ENCODE results near the gene OR7D4. TPM values are rescaled to one million over a fixed set of nuclear protein-coding genes. Genes with fewer than 3 reads are reported as not detected.
"Not testable (repeated sequence)": the region's sequence is repeated elsewhere in the genome, so short reads cannot be mapped to it uniquely, and the experiment has no call there.

Gene OR7D4
- not detected for polyA plus RNA-seq (ENCODE audit: insufficient read length)

GRCh38 chr19:9219489-9219888 lies at the start of gene OR7D4:
Gene OR7D4, minus strand, starts transcription at chr19:9219589. Its CDS starts 4,752 bp downstream, at chr19:9214837.
- no peak for DNase-seq

- DNase-seq, result no peak
Measured at GRCh38 chr19:9251236-9251635, 31.8 kb upstream of the OR7D4 start.

DNA sequence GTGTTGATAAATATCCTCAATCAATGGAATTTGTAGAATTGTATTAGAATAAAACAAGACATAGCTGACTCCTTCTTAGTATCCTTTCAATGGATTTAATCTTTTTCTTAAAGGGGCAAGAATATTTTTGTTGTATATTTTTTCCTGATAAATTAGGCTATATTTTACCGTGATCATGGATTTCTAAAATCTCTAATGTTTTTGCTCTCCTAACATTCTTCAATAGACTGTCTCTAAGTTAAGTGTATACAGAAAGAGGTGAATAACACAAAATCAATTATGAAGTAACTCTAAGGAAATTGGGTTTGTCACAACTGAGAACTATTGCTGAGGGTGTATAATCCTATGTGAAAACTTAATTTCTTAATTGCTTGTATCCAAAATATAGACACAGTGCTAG lies 31.2 kb upstream of the OR7D4 start, which contains the start of gene OR7E24:
TSS of gene OR7E24 (plus strand) at position 301 of the 400 bp plus-strand sequence. CDS start 114 bp downstream, outside the sequence.
- no peak for DNase-seq

DNA sequence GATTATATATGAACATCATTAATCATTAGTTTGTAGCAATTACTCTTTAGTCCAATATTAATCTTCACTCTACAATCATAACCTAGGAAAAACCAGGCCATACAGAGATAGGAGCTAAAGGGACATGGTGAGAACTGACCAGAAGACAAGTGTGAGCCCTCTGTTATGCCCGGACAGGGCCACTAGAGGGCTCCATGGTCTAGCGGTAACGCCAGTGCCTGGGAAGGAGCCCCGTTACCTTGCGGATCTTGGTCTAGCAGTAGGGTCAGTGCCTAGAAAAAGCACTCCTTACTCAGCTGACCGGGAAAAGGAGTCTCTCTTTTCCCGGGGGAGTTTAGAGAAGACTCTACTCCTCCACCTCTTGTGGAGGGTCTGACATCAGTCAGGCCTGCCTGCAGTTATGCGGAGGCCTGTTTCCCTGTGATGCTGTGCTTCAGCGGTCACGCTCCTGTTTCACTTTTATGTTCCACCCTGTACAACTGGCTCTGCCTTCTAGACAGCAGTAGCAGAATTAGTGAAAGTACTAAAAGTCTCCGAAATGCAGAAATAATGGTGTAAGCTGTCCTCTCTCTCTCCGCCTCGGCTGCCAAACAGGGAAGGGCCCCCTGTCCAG lies 13.8 kb downstream of the OR7D4 start:
- DNase-seq, result peak; percentile 63

DNA sequence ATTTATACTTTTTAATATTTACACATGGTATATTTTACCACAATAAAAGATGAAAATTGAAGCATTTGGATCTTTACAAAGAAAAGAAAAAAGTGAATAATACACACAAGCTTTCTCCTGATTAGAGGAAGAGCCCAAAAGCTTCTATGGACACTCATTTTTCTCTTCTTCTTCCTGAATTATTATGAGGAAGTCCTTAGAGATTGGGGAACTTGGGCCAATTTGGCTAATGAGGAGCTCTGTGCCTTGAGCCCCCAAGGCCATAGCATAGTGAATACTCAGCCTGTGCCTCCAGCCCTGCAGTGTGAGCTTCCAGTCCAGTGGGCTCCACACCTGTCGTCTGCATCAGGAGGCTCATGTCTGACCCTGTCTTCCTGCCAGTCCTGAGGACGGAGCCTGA lies 21.3 kb downstream of the OR7D4 start:
- not testable (repeated sequence) for DNase-seq

DNA sequence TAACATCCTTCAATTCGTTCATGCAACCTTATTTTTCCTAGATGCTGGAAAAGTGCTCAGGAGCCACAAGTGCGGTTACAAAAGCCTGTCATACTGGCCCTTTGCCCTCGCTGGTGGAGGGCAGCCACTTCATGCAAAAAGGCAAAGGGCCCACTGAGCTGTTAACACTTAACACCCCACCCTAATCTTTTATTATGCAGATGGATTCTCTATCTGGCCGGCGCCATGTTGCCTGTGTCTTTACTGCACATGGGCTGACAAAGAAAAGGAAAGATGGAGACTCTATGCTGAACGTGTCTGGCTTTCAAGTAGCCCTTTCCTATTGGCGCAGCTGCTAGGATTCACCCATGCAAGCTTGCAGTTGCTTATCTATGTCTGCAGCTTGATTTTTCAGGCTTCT lies 29.9 kb downstream of the OR7D4 start:
- no peak for DNase-seq

DNA sequence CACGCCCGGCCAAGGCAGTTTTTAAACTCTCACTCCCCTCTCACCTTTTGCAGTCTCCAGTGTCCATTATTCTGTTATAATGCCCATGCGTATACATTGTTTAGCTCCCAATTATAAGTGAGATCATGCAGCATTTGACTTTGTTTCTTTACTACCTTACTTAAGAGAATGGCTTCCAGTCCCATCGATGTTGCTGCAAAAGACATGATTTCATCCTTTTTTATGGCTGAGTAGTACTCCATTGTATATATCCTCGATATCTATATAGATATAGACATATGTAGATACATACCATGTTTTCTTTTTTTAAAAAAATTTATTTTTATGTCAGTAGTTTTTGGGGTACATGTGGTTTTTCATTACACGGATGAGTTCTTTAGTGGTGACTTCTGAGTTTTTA lies 32.2 kb downstream of the OR7D4 start:
- no peak for DNase-seq

DNA sequence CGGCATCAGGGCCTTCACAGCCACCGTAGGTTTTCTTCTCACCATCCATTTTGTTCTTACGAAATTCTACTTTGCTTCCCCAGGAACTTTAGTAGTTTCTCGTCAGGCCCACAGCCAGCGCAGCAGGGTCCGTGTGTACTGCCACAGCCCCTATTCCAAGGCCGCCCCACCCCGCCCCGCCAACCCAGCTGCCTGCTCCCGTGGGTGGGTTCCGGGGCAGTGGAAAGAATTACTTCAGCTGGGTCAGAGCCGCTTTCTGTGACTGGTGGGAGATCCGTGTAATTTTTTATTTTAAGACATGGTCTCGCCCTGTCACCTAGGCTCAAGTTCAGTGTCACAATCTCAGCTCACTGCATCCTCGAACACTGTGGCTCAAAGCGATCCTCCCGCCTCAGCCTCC lies 36.4 kb downstream of the OR7D4 start:
- no peak for DNase-seq

- DNase-seq, result no peak
Measured at GRCh38 chr19:9178901-9179300, 40.5 kb downstream of the OR7D4 start, which contains the start of gene OR7D2. Gene OR7D2, plus strand, starts transcription at chr19:9178979. Its CDS starts 6,803 bp downstream, at chr19:9185782.

GRCh38 chr19:9175326-9175725 lies 44.1 kb downstream of the OR7D4 start:
- DNase-seq, result no peak

DNA sequence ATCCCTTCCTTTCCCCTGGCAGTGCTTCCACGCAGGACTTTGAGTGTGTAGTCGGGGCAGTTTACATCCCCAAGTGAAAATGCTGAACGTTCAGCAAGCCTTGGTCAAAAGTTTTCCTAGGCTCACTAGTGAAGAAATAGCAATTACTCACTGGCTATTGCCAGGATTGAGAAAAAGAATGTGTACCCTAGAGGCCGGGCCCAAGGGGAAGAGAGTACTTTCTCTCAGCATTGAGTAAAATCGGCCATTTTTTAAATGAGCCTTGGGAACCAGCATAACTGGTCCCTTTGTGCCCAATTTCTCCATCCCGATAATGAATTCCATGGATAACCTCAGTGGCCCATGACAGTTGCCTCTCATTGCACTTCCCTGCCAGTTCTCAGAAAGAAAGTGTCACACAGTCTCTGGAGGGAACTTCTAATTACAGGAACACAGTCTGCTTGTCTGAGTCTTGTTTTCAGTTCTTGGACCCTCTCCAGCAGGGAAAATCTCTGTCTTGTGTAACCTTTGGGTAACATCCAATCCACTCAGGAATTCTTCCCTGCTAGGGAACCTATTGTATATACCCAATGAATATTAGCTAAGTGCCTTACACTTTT lies 47.9 kb downstream of the OR7D4 start:
- DNase-seq, result no peak

DNA sequence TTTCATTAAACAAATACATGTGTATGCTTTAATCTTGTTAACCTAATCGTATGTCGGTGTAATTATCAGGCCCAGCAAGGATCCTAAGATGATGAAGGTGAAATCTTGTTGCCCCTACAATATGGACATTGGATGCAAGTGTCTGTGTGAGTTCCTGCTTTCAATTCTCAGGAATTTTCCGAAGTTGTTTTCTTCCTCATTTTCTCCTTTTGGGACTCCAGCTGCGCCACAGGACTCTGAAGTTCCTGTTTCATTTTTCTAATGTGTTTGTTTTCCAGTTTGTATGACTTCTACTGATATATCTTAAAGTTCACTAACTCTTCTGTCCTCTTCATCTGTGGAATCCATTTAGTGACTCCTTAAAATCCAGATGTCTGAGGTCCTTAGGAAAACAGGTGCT lies 52.5 kb downstream of the OR7D4 start:
- DNase-seq, result peak; percentile 3

GRCh38 chr19:9165261-9165660 lies 54.1 kb downstream of the OR7D4 start:
- no peak for DNase-seq

DNA sequence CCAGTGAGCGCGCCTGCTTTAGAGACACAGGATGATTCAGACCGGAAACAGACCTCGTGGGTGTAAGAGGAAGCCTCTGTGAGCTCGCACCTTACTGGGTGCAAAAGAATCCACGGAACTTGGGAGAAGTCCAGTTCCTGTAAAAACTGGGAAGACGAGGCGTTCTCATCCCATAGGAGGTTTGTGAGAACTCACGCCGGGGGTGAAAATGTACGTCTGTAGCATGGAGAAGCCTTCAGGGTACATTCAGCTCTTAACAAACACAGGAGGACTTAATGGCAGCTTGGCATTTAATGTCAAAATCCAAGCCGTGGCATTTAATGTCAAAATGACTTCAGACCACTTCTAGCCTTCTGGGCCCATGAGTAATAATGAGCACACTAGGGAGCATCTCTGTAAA lies 58.0 kb downstream of the OR7D4 start:
- DNase-seq, result no peak

Other genes with a start within 250 kb of the OR7D4 start
- gene MUC16, start 209.2 kb downstream of the OR7D4 start, polyA plus RNA-seq (ENCODE audit: insufficient read length), result 0.03 TPM
- not detected for gene OR1M1, start 132.5 kb downstream of the OR7D4 start, polyA plus RNA-seq (ENCODE audit: insufficient read length)
- gene OR7G2, start 112.1 kb downstream of the OR7D4 start, polyA plus RNA-seq (ENCODE audit: insufficient read length), result not detected
- gene OR7G1, start 103.8 kb downstream of the OR7D4 start, polyA plus RNA-seq (ENCODE audit: insufficient read length), result not detected
- gene OR7G3, start 92.6 kb downstream of the OR7D4 start, polyA plus RNA-seq (ENCODE audit: insufficient read length), result not detected
- gene ZNF317, start 79.2 kb downstream of the OR7D4 start, polyA plus RNA-seq (ENCODE audit: insufficient read length), result 20.1 TPM
- 0.06 TPM for gene OR7D2, start 40.6 kb downstream of the OR7D4 start, polyA plus RNA-seq (ENCODE audit: insufficient read length)
- not detected for gene OR7E24, start 31.3 kb upstream of the OR7D4 start, polyA plus RNA-seq (ENCODE audit: insufficient read length)
- 3.7 TPM for gene ZNF699, start 90.2 kb upstream of the OR7D4 start, polyA plus RNA-seq (ENCODE audit: insufficient read length)
- gene ZNF559, start 104.6 kb upstream of the OR7D4 start, polyA plus RNA-seq (ENCODE audit: insufficient read length), result 26.8 TPM
- gene ZNF177, start 143.4 kb upstream of the OR7D4 start, polyA plus RNA-seq (ENCODE audit: insufficient read length), result 6.0 TPM
- gene ZNF266, start 216.0 kb upstream of the OR7D4 start, polyA plus RNA-seq (ENCODE audit: insufficient read length), result 22.5 TPM